Measurements from ENCODE around the gene DCUN1D4.

GRCh38 chr4:51855270-51855669 lies 12.3 kb downstream of the DCUN1D4 start:
- TF ChIP-seq YY1 (IDR thresholded peaks at IDR 0.05), result no peak
- no peak for TF ChIP-seq CTCF (IDR thresholded peaks at IDR 0.05; ENCODE audit: low read depth, low read length, missing input control)
- TF ChIP-seq GABPA (IDR thresholded peaks at IDR 0.05 in 1 of 2, conservative IDR thresholded peaks at IDR 0.05 in 1 of 2), result no peak
- no peak for TF ChIP-seq RAD21 (IDR thresholded peaks at IDR 0.05)
- no peak for TF ChIP-seq REST (IDR thresholded peaks at IDR 0.05)
- no peak for TF ChIP-seq TAF1 (conservative IDR thresholded peaks at IDR 0.05)
- TF ChIP-seq FOXA1 (IDR thresholded peaks at IDR 0.05), result no peak
- no peak for TF ChIP-seq JUND (IDR thresholded peaks at IDR 0.05)
- TF ChIP-seq RXRA (IDR thresholded peaks at IDR 0.05), result no peak
- TF ChIP-seq ATF3 (IDR thresholded peaks at IDR 0.05), result no peak
- TF ChIP-seq MAX (IDR thresholded peaks at IDR 0.05), result no peak
- TF ChIP-seq HNF4G (IDR thresholded peaks at IDR 0.05), result no peak

Measured in liver (tissue), 3 donors.